Measurements from ENCODE around the gene CCDC141. TPM values are rescaled to one million over a fixed set of nuclear protein-coding genes. Genes with fewer than 3 reads are reported as not detected.

CCDC141 gene
- total RNA-seq, 1 experiment from 2014 or later, result 0.30 TPM

DNA sequence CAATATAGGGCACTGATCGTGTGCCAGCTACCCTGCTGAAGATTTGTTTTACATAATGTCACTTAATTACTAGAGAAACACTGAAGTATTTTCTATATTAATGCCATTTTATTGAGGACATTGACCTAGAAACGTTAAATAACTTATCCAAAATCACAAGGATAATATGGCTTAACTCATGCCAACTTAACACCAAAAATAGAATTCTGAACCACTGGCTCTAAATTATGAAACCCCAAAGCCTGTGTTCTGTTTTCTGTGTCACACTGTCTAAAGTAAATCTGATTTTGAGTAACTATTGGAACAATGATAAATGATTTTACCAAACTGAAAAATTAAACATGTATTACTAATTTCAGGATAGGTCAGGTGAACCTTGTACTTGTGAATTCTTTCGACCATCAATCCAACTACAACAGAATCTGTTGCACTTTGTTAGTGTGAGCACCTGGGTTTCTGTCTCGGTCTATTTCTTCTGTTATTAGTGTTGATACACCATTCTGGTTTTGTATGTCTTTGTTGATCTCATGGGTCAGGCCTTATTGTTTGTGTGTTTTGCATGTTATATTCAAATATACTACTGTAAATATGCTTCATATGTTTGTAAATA, 48.2 kb upstream of the CCDC141 start:
- Histone ChIP-seq H3K9me3 (ENCODE audit: control insufficient read depth in 1 of 2, insufficient read depth in 1 of 2, low read depth in 1 of 2, low read length in 2 of 2) (no peaks in the 10 kb centered on the region), H3K9ac (ENCODE audit: low read length) (no peak overlapping the region), H3K4me1 (ENCODE audit: control insufficient read depth in 1 of 2, insufficient read depth in 2 of 2, low read length in 2 of 2) (no peaks in the 10 kb centered on the region), H3K36me3 (ENCODE audit: control insufficient read depth in 1 of 2, insufficient read depth in 2 of 2, low read length in 2 of 2) (no peaks in the 10 kb centered on the region), H3K9me2 (ENCODE audit: insufficient read depth) (no peaks in the 10 kb centered on the region), H4K20me1 (ENCODE audit: insufficient read depth) (no peaks in the 10 kb centered on the region), H3K27me3 (ENCODE audit: insufficient read depth, low read length) (no peaks in the 10 kb centered on the region), H3K4me3 (replicated peaks in 1 of 2; ENCODE audit: low read depth in 1 of 2, low read length in 2 of 2) (no peak overlapping the region), H3K79me2 (ENCODE audit: insufficient read depth, low read length) (no peaks in the 10 kb centered on the region), H2AFZ (ENCODE audit: low read depth, low read length, poor library complexity, severe bottlenecking) (no peak overlapping the region), H3K27ac (ENCODE audit: low read depth, low read length) (no peak overlapping the region), H3K4me2 (ENCODE audit: low read length) (no peak overlapping the region)
- ATAC-seq (no peak), DNase-seq (ENCODE audit: low read depth, low spot score) (no peak)
- ChIA-PET CTCF (no interaction called here), RAD21 (ENCODE audit: low non-redundant PET in 1 of 2, low total read pairs in 2 of 2, uncharacterized antibody in 2 of 2, unreplicated experiment in 2 of 2) (no interaction called here), POLR2A (no interaction called here)
- BruUV-seq (replicated peaks), result TSS peak; percentile 30
- intact Hi-C loops (cut with micrococcal nuclease), result no loop called here
- TF ChIP-seq TCF7L2 (IDR thresholded peaks at IDR 0.05; ENCODE audit: borderline replicate concordance, extremely low read depth, insufficient read depth, insufficient read length), result no peak
- no peak for TF ChIP-seq EZH2 (IDR thresholded peaks at IDR 0.05)
- no peak for TF ChIP-seq EZH2phosphoT487 (IDR thresholded peaks at IDR 0.05; ENCODE audit: borderline replicate concordance)
- TF ChIP-seq CEBPB (IDR thresholded peaks at IDR 0.05; ENCODE audit: low read depth), result no peak
- no peak for TF ChIP-seq JUND (IDR thresholded peaks at IDR 0.05)
- TF ChIP-seq, protein P1, sequence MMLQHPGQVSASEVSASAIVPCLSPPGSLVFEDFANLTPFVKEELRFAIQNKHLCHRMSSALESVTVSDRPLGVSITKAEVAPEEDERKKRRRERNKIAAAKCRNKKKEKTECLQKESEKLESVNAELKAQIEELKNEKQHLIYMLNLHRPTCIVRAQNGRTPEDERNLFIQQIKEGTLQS (IDR thresholded peaks at IDR 0.05), result no peak
- TF ChIP-seq FOSL1 (IDR thresholded peaks at IDR 0.05; ENCODE audit: low read depth), result no peak
- TF ChIP-seq SRF (IDR thresholded peaks at IDR 0.05; ENCODE audit: low read depth), result no peak
- no peak for TF ChIP-seq YY1 (IDR thresholded peaks at IDR 0.05; ENCODE audit: extremely low read depth, insufficient replicate concordance, low read depth, low read length)
- no peak for TF ChIP-seq CBX3 (IDR thresholded peaks at IDR 0.05; ENCODE audit: low read depth)
- no peak for TF ChIP-seq ZBTB33 (IDR thresholded peaks at IDR 0.05; ENCODE audit: extremely low read depth, insufficient replicate concordance, low read length)
- no peak for TF ChIP-seq ZNF274 (IDR thresholded peaks at IDR 0.05; ENCODE audit: low read depth, low read length)
- TF ChIP-seq REST (IDR thresholded peaks at IDR 0.05; ENCODE audit: low read depth), result no peak

Data from HCT116 (cell line).